Erythroblast (primary cell): ENCODE data around the gene BEST4.

ENCODE experiments used
- GATA1 ChIP-seq: IDR thresholded peaks from 2 replicates; pipeline ENCODE4 v1.6.1; 2011; ENCODE audit warnings: low read depth, mild to moderate bottlenecking, control low read depth, low read length, moderate library complexity
- POLR2A ChIP-seq: IDR thresholded peaks from 2 replicates; pipeline ENCODE4 v1.6.1; 2011; ENCODE audit warnings: mild to moderate bottlenecking, low read length

GRCh38 chr1:44743211-44743610 lies 44.8 kb downstream of the BEST4 start:
- TF ChIP-seq POLR2A: no peak
- no peak for TF ChIP-seq GATA1
